HG03521 (cell line): ENCODE data around the gene RAE1.
"Not testable (repeated sequence)": the region's sequence is repeated elsewhere in the genome, so short reads cannot be mapped to it uniquely, and the experiment has no call there.

Experiments used
- ATAC-seq: cut with Tn5 transposase; IDR thresholded peaks from one replicate; pipeline ENCODE4 v1.9.1; 2021; ENCODE audit warnings: mild to moderate bottlenecking, moderate library complexity; ENCODE audit not compliant: unreplicated experiment

Gene RAE1

DNA sequence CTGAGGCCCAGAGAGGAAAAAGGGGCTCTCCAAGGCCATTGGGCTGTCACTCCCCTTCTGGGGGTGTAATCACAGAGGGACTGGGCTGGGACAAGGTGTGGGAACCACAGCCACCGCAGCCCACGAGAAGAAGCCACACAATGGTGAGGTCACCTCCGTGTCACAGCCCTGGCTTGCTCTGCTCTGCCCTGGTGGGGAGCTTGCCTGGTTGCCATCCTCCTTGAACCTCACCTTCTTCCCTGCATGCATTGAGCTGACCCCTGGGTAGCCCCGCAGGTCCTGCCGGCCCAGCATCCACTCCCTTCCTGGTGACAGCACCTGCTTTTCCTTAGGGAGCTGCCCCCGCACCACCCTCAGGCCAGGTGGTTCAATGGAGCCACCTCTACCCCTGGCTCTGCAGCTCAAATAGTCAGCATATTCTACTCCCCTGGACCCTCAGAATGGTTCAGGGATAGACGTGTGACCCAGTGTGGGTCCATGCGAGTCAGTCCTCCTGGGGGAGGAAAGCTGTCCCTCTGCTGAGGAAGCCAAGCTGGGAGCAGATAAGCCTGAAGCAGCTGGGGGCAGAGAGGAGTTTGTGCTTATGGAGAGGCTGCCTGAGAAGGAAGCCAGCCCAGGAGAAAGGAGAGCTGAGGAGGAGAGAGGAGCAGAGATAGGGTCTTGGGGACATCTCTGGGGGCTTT is 61.4 kb downstream of the RAE1 start:
- no peak for ATAC-seq

- no peak for ATAC-seq
Observed at GRCh38 chr20:57413986-57414385, 62.9 kb downstream of the RAE1 start.

DNA sequence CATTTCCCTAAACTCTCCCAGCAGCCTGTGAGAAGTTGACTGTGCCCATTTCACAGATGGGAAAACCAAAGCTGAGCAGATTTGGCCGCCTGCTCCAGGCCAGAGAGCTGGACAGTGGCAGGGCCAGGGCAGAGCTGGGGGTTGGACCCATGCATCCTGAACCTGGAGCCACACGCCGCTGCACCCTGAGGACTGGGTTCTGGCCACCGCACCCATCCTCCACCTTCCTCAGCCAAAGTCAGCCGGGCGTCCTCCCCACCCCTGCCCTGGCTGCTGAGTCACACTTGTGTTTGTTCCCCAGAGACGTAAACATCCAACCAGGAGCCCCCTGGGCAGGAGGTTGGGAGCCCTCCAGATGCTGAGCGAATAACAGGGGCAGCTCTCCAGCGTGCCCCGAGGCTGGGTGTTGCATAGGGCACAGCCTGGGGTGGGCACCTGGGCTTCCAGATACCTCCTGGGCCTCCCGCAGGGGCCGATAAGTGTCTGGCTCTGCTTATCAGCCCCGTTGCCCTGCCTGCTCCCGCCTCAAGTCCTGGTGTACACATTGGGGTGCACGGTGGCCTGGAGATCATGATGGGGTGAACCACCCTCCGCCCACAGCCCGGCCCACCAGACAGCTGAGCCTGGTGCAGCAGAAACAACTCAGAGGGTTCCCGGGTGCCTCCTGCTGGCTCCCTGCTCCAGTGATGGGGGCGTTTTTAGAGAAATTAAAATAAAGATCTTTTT is 64.0 kb downstream of the RAE1 start:
- no peak for ATAC-seq

- no peak for ATAC-seq
Observed at GRCh38 chr20:57415771-57416170, 64.7 kb downstream of the RAE1 start.

GRCh38 chr20:57416296-57417022 is 65.4 kb downstream of the RAE1 start:
- ATAC-seq, result no peak

DNA sequence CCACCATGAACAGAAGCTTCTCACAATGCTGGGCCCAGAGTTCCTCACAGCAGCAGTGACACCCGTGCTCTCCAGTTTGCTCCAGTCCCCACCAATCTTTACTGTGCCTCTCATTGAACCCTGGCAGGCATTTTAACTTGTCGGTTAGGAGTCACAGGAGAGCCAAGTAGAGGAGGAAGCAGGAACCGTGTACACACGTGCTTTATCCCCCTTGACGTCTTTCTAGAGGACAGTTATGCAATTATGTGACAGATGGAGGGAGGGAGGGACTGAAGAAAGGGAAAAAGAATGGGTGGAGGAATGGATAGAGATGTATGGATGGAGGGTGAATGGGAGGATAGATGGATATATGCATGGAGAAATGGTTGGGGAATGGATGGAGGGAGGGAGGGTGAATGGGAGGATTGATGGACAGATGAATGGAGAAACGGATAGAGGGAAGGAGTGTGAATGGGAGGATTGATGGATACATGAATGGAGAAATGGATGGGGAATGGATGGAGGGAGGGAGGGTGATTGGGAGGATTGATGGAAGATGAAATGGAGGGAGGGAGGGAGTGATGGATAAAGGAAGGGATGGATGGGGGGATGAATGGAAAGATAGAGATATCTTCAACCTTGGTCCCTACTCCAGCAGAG is 66.1 kb downstream of the RAE1 start:
- no peak for ATAC-seq

DNA sequence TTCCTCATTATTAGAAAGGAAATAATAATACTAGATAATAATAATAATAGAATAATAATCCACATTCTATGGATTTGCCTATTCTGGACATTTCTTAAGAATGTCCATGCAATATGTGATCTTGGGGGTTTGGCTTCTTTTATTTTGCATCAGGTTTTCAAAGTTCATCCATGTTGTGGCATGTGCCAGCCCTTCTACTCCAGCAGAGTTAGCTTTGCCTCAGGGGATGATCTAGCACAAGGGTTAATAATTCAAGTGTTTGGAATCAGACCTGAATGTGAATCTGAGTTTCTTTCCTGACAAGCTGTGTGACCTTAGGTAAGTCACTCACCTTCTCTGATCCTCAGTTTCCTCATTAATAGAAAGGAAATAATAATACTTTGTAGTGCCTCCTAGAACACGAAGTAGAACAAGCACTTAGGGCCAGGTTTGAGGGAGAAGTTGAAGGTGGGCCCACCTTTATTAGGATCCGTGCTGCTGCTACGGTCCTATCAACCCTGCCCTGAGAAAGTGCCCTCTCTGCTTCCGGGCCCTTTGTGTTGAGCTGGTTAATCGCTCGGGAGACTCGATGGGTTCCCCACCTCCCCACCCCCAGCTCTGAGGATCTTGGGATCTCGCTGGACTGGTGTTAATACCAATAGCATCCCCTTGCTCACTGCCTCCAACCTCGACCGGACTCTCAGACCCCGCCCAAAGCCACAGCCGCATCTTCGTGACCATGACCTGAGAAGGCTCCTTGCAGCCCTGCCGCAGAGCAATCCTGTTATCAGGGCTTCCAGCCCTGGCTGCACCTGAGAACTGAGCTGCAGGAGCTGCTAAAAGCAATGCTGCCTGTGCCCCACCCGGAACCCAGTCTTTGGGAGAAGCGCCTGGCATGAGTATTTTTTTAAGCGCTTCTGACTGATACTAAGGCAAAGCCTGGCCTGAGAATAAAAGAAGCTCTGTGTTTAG is 67.0 kb downstream of the RAE1 start:
- ATAC-seq, result no peak

GRCh38 chr20:57419479-57419878 is 68.4 kb downstream of the RAE1 start:
- ATAC-seq, result not testable (repeated sequence)

- no peak for ATAC-seq
Observed at GRCh38 chr20:57420571-57421252, 69.7 kb downstream of the RAE1 start.

GRCh38 chr20:57421253-57422220 is 70.5 kb downstream of the RAE1 start:
- no peak for ATAC-seq

DNA sequence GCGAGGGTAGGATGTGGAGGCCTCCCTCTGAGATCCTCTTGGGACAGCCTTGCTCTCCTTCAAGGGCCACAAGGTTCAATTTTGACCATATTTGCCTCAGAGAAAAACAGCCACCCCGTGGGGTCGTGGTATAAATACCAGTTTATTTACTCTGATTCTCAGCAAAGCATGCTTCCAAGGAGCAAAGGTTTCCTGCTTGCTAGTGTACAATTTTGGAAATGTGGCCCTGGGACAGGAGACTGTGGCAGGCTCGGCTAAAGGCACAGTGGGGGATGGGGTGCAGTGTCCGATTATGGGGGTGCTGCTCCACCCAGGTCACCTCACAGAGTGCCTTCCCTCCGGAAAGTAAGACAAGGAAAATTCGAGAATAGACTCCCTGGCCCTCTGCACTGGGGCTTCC is 71.2 kb downstream of the RAE1 start:
- ATAC-seq, result no peak

DNA sequence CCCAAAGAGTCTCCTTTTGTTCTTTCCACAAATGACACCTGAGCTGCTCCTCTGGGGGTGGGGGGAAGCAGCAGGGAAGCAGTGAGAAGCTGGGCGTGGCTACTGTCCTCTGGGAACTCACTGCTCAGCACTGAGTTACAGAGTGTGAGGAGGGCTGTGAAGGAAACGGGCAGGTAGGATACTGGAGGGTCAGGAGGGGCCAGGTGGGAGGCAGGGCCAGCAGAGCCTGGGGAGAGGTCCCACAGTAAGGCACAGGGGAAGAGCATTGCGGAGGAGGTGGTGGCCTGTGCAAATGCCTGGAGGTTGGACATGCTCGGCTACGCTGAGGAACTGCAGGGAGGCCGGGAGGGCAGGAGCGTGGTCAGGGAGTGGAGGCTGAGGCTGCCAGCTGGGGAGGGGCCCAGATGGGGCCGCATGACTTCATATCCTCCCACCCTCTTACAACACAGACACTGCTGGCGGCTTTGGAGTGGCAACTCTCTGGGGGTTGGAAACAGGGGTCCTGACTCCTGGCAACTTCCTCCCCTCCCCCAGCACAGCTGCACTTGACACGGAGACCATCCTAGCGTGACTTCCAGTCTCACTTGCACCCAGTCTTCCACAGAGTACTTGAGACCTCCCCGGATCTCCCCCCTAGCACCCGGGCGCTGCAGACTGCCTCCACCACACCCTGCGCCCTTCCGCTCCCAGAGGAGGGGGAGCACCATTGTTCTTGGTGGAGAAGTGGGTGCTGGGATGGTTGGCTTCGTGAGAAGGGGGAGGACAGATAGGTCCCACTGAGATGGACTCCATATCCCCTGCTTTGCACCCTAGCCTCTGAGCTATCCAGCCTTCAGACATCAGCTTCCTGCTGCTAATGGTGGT is 74.3 kb downstream of the RAE1 start:
- no peak for ATAC-seq

GRCh38 chr20:57426271-57426689 is 75.2 kb downstream of the RAE1 start:
- ATAC-seq, result no peak

GRCh38 chr20:57426831-57427230 is 75.8 kb downstream of the RAE1 start:
- ATAC-seq, result no peak

- no peak for ATAC-seq
Observed at GRCh38 chr20:57428324-57429158, 77.5 kb downstream of the RAE1 start.
